ENCODE measurements around the gene FOXO1.

GRCh38 chr13:40613192-40613818, 53.1 kb downstream of the FOXO1 start:
- TF ChIP-seq EZH2 (IDR thresholded peaks at IDR 0.05; ENCODE audit: borderline replicate concordance, low read depth, low read length, severe bottlenecking) (no peak), CTCF (IDR thresholded peaks at IDR 0.05; ENCODE audit: borderline replicate concordance, extremely low read depth, low read length, poor library complexity, severe bottlenecking) (no peak)

Data from DND-41 (cell line).